Pancreas (tissue), 10 donors: ENCODE measurements around the gene MYBPH. TPM values are rescaled to one million over a fixed set of nuclear protein-coding genes. Genes with fewer than 3 reads are reported as not detected.

Experiments
- ATAC-seq, 4 donors: fragments of 200-7000 bp; cut with Tn5 transposase; one replicate each; pipeline versions ENCODE4 v1.8.0 to v1.9.1; 2020; ENCODE audit warnings: mild to moderate bottlenecking in 4 of 4, moderate library complexity in 4 of 4
- DNase-seq, 6 donors: peaks; one replicate each; pipeline ENCODE4 v3.0.0-alpha.2; 2020
- FAIRE-seq: peaks from 2 replicates; lab custom pipeline; 2012; peaks lifted over from hg19 to GRCh38; lab: Jason Lieb, UNC
- H3K27ac ChIP-seq, 4 donors: fragments of 200-600 bp; sonication (generic); 1 replicate in 3 of 4; 2 replicates in 1 of 4; pipeline versions ENCODE4 v1.5.0 to v1.8.0; 2020
- H3K27me3 ChIP-seq, 4 donors: fragments of 200-600 bp; one replicate each; pipeline ENCODE4 v1.8.0; 2021
- H3K36me3 ChIP-seq, 3 donors: fragments of 200-600 bp; sonication (generic) in 1 of 3; one replicate each; pipeline versions ENCODE4 v1.5.0 to v1.8.0; 2020 to 2021
- H3K4me1 ChIP-seq, 3 donors: fragments of 200-600 bp; one replicate each; pipeline ENCODE4 v1.8.0; 2021
- H3K4me3 ChIP-seq, 4 donors: fragments of 200-600 bp; sonication (generic) in 2 of 4; one replicate each; pipeline versions ENCODE4 v1.5.0 to v1.8.0; 2020 to 2021
- H3K9me3 ChIP-seq, 4 donors: fragments of 200-600 bp; one replicate each; pipeline ENCODE4 v1.8.0; 2021
- CTCF ChIP-seq, 4 donors: fragments of 200-600 bp; sonication (generic) in 3 of 4; IDR thresholded peaks; one replicate each; pipeline versions ENCODE4 v1.5.0 to v1.8.0; 2021; ENCODE audit warnings: antibody characterized with exemption in 4 of 4
- WGBS, 2 donors: extraction: QIAGEN DNeasy Blood & Tissue Kit; methylation state at CpG; one replicate each; pipeline ENCODE4 v1.1.7; 2013; 5-methylcytosine and 5-hydroxymethylcytosine counted together
- intact Hi-C, 3 donors: fragments of 100-400 bp; cut with DNase I; formaldehyde crosslinking; loops; one replicate each; pipeline versions ENCODE4 v1.11.1 to v1.14.2; 2022
- polyA plus RNA-seq, 2 donors: library from polyadenylated mRNA; stranded (reverse); fragments of 200-250 nt; gene quantifications; one replicate each; pipeline ENCODE4 v1.2.3, GENCODE V29; 2013
- total RNA-seq, 6 donors: library from RNA; stranded (reverse); fragmentation: NEBNext Ultra II Directional in 4 of 6; extraction: Animal tissue kit (Norgen Biotek cat#: 25700) in 4 of 6; gene quantifications; one replicate each; pipeline versions ENCODE4 v1.2.1 to v1.2.4, GENCODE V29; 2021 to 2023
- donor health status: healthy with polysubstance abuse.
- donor health status: DM: no; HTN: no; CAD: no; lungs with moderate emphysema.
- donor health status: DM: no; HTN: no; CAD: no.
- donor health status: control.
- donor health status: control.
- donor health status: Bipolar disorder and iron deficiency.
- donor health status: DM: yes; HTN: yes; CAD: no.
- donor health status: DM: no; HTN: no; CAD: no.
- donor health status: DM: no; HTN: no; CAD: no.
- donor health status: DM: yes; HTN: yes; CAD: no.

MYBPH gene
- total RNA-seq = not detected
- not detected for polyA plus RNA-seq

- H3K4me1 ChIP-seq = no peaks in the 10 kb centered on the region
- no peaks in the 10 kb centered on the region for H3K27me3 ChIP-seq
- no peak for TF ChIP-seq CTCF (IDR thresholded peaks at IDR 0.05)
- no peaks in the 10 kb centered on the region for H3K9me3 ChIP-seq
- H3K36me3 ChIP-seq = no peaks in the 10 kb centered on the region
- no peak within 1 kb of the TSS for H3K27ac ChIP-seq
- intact Hi-C loops = no loop called here
- 67 to 70% methylated on average over 5 of the region's 5 CpGs for WGBS, 2 donors
- no peak for FAIRE-seq
- no peak within 1 kb of the TSS for H3K4me3 ChIP-seq
- DNase-seq = peak in 1 of 6 donors; percentile 44
- ATAC-seq = no peak
Observed at GRCh38 chr1:203175237-203175826, at the start of gene MYBPH. Gene MYBPH, minus strand, starts transcription at chr1:203175826. Its CDS starts 71 bp downstream, at chr1:203175755.

GRCh38 chr1:203225071-203225470 lies 49.4 kb upstream of the MYBPH start:
- 62 to 67% methylated on average over 4 of the region's 4 CpGs for WGBS, 2 donors

GRCh38 chr1:203223012-203223775 lies 47.6 kb upstream of the MYBPH start:
- TF ChIP-seq CTCF (IDR thresholded peaks at IDR 0.05) = no peak
- no peak for ATAC-seq
- peak in 1 of 6 donors; percentile 6 for DNase-seq
- no peaks in the 10 kb centered on the region for H3K27me3 ChIP-seq
- no peak overlapping the region for H3K27ac ChIP-seq
- H3K36me3 ChIP-seq = no peaks in the 10 kb centered on the region
- H3K9me3 ChIP-seq = no peaks in the 10 kb centered on the region
- intact Hi-C loops = no loop called here
- no peak overlapping the region for H3K4me3 ChIP-seq
- no peaks in the 10 kb centered on the region for H3K4me1 ChIP-seq
- FAIRE-seq = no peak
- WGBS, 2 donors = 62 to 67% methylated on average over 18 of the region's 18 CpGs

More at GRCh38 chr1:203225071-203225470, 49.4 kb upstream of the MYBPH start:
- DNase-seq (no peak), ATAC-seq (no peak), FAIRE-seq (no peak)
- Histone ChIP-seq H3K4me1 (no peaks in the 10 kb centered on the region), H3K27me3 (no peaks in the 10 kb centered on the region), H3K9me3 (no peaks in the 10 kb centered on the region), H3K36me3 (no peaks in the 10 kb centered on the region), H3K27ac (no peak overlapping the region), H3K4me3 (no peak overlapping the region)
- intact Hi-C loops = no loop called here
- TF ChIP-seq CTCF (IDR thresholded peaks at IDR 0.05) = no peak

GRCh38 chr1:203219934-203220333 lies 44.3 kb upstream of the MYBPH start:
- 75 to 76% methylated on average over 8 of the region's 8 CpGs for WGBS, 2 donors
- no peaks in the 10 kb centered on the region for H3K9me3 ChIP-seq
- ATAC-seq = no peak

More at GRCh38 chr1:203219934-203220333, 44.3 kb upstream of the MYBPH start:
- no peak for TF ChIP-seq CTCF (IDR thresholded peaks at IDR 0.05)
- FAIRE-seq (no peak), DNase-seq (no peak)
- no peaks in the 10 kb centered on the region for H3K4me1 ChIP-seq
- H3K4me3 ChIP-seq = no peak overlapping the region
- H3K36me3 ChIP-seq = no peaks in the 10 kb centered on the region
- H3K27me3 ChIP-seq = no peaks in the 10 kb centered on the region
- intact Hi-C loops = loop anchor here in 2 of 3 donors (5.0 kb wide), 4 partner anchors 98 to 183 kb away; no protein-coding TSS in a partner anchor
- H3K27ac ChIP-seq = no peak overlapping the region
